Measurements from ENCODE around the gene KCNH3.

The KCNH3 gene

GRCh38 chr12:49588281-49588680 is 49.5 kb downstream of the KCNH3 start:
- Histone ChIP-seq H3K4me3 (ENCODE audit: low read length, poor library complexity, severe bottlenecking) (no peak overlapping the region), H4K20me1 (ENCODE audit: insufficient read depth, low read length, poor library complexity, severe bottlenecking) (no peaks in the 10 kb centered on the region), H3K9ac (ENCODE audit: low read depth, low read length, poor library complexity, severe bottlenecking) (no peak overlapping the region), H3K36me3 (ENCODE audit: insufficient read depth, low read length) (peaks cover 3% of the 10 kb centered on the region; the same call in 1 of the 2 replicates), H3K4me2 (ENCODE audit: low read depth, low read length, poor library complexity, severe bottlenecking) (no peak overlapping the region), H3K9me2 (replicated peaks; ENCODE audit: low read depth, low read length) (no peaks in the 10 kb centered on the region), H2AFZ (ENCODE audit: low read length) (no peak overlapping the region), H3K27me3 (ENCODE audit: insufficient read depth, low read length, poor library complexity, severe bottlenecking) (no peaks in the 10 kb centered on the region), H3K79me2 (ENCODE audit: insufficient read depth, low read length) (no peaks in the 10 kb centered on the region), H3F3A (ENCODE audit: low read depth) (no peaks in the 10 kb centered on the region), H3K4me1 (ENCODE audit: insufficient read depth, low read length, poor library complexity, severe bottlenecking) (no peaks in the 10 kb centered on the region), H3K9me3 (ENCODE audit: insufficient read depth, low read depth, low read length) (no peaks in the 10 kb centered on the region)
- TF ChIP-seq CTCF (conservative IDR thresholded peaks at IDR 0.05; ENCODE audit: low read length) (no peak), EZH2phosphoT487 (IDR thresholded peaks at IDR 0.05; ENCODE audit: borderline replicate concordance) (no peak)

GRCh38 chr12:49588721-49589516 is 50.1 kb downstream of the KCNH3 start:
- Histone ChIP-seq H3K27me3 (ENCODE audit: insufficient read depth, low read length, poor library complexity, severe bottlenecking) (no peaks in the 10 kb centered on the region), H3K4me1 (ENCODE audit: insufficient read depth, low read length, poor library complexity, severe bottlenecking) (no peaks in the 10 kb centered on the region), H3K9ac (ENCODE audit: low read depth, low read length, poor library complexity, severe bottlenecking) (no peak overlapping the region), H3K9me2 (replicated peaks; ENCODE audit: low read depth, low read length) (no peaks in the 10 kb centered on the region), H3K4me3 (ENCODE audit: low read length, poor library complexity, severe bottlenecking) (no peak overlapping the region), H4K20me1 (ENCODE audit: insufficient read depth, low read length, poor library complexity, severe bottlenecking) (no peaks in the 10 kb centered on the region), H3K36me3 (ENCODE audit: insufficient read depth, low read length) (peaks cover 3% of the 10 kb centered on the region; the same call in 1 of the 2 replicates), H3K9me3 (ENCODE audit: insufficient read depth, low read depth, low read length) (no peaks in the 10 kb centered on the region), H3K4me2 (ENCODE audit: low read depth, low read length, poor library complexity, severe bottlenecking) (no peak overlapping the region), H3K79me2 (ENCODE audit: insufficient read depth, low read length) (no peaks in the 10 kb centered on the region), H2AFZ (ENCODE audit: low read length) (no peak overlapping the region), H3F3A (ENCODE audit: low read depth) (no peaks in the 10 kb centered on the region)
- no peak for TF ChIP-seq CTCF (conservative IDR thresholded peaks at IDR 0.05; ENCODE audit: low read length)
- no peak for TF ChIP-seq EZH2phosphoT487 (IDR thresholded peaks at IDR 0.05; ENCODE audit: borderline replicate concordance)

GRCh38 chr12:49598527-49598926 is 59.7 kb downstream of the KCNH3 start:
- Histone ChIP-seq H2AFZ (ENCODE audit: low read length) (no peak overlapping the region), H3K27me3 (ENCODE audit: insufficient read depth, low read length, poor library complexity, severe bottlenecking) (no peaks in the 10 kb centered on the region), H3K4me2 (ENCODE audit: low read depth, low read length, poor library complexity, severe bottlenecking) (no peak overlapping the region), H3K36me3 (ENCODE audit: insufficient read depth, low read length) (no peaks in the 10 kb centered on the region), H3K9ac (ENCODE audit: low read depth, low read length, poor library complexity, severe bottlenecking) (no peak overlapping the region), H3K79me2 (ENCODE audit: insufficient read depth, low read length) (no peaks in the 10 kb centered on the region), H4K20me1 (ENCODE audit: insufficient read depth, low read length, poor library complexity, severe bottlenecking) (no peaks in the 10 kb centered on the region), H3F3A (ENCODE audit: low read depth) (no peaks in the 10 kb centered on the region), H3K9me2 (replicated peaks; ENCODE audit: low read depth, low read length) (no peaks in the 10 kb centered on the region), H3K4me3 (ENCODE audit: low read length, poor library complexity, severe bottlenecking) (no peak overlapping the region), H3K4me1 (ENCODE audit: insufficient read depth, low read length, poor library complexity, severe bottlenecking) (no peaks in the 10 kb centered on the region), H3K9me3 (ENCODE audit: insufficient read depth, low read depth, low read length) (no peaks in the 10 kb centered on the region)
- TF ChIP-seq CTCF (conservative IDR thresholded peaks at IDR 0.05; ENCODE audit: low read length): no peak
- no peak for TF ChIP-seq EZH2phosphoT487 (IDR thresholded peaks at IDR 0.05; ENCODE audit: borderline replicate concordance)
